PC-9 (cell line): ENCODE data around the gene RSPRY1.

ENCODE experiments used
- EZH2 ChIP-seq: fragments of 200-600 bp; sonication (generic); IDR thresholded peaks from 2 replicates; pipeline ENCODE4 v1.8.0; 2017; ENCODE audit warnings: antibody characterized with exemption, low read depth
- TF ChIP-seq, protein P1 (sequence below): fragments of 200-600 bp; sonication (generic); conservative IDR thresholded peaks from 2 replicates; pipeline ENCODE4 v1.6.1; 2017; ENCODE audit warnings: mixed run types, antibody characterized with exemption, mild to moderate bottlenecking, moderate library complexity

GRCh38 chr16:57194512-57194911, 8.4 kb downstream of the RSPRY1 start:
- TF ChIP-seq, protein P1, sequence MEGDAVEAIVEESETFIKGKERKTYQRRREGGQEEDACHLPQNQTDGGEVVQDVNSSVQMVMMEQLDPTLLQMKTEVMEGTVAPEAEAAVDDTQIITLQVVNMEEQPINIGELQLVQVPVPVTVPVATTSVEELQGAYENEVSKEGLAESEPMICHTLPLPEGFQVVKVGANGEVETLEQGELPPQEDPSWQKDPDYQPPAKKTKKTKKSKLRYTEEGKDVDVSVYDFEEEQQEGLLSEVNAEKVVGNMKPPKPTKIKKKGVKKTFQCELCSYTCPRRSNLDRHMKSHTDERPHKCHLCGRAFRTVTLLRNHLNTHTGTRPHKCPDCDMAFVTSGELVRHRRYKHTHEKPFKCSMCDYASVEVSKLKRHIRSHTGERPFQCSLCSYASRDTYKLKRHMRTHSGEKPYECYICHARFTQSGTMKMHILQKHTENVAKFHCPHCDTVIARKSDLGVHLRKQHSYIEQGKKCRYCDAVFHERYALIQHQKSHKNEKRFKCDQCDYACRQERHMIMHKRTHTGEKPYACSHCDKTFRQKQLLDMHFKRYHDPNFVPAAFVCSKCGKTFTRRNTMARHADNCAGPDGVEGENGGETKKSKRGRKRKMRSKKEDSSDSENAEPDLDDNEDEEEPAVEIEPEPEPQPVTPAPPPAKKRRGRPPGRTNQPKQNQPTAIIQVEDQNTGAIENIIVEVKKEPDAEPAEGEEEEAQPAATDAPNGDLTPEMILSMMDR = no peak
- TF ChIP-seq EZH2 = no peak
